ENCODE measurements around the gene HELZ. TPM values are rescaled to one million over a fixed set of nuclear protein-coding genes. Genes with fewer than 3 reads are reported as not detected.

HELZ gene
- polyA plus RNA-seq, 2 of the 4 experiments (the other 2 are of a cell fraction) = 5.6 to 18.3 TPM

DNA sequence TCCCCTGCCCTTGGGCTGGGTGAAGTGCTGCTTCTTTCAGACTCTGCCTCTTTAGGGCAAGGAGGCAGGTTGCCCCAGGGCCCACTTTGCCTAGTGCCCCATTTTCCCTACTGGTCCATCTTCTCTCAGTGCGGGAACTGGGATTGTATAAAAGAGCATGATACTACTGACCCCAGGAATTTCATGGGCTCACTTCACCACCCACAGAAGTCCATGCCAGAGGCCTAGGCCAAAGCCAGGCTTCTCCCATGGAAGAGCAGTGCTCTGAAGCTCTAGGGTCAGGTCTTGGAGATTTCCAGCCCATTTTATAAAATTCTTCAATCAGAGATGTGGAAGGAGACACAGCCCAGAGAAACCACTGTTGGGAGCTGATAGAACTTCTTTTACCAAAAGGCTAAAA is 194.9 kb downstream of the HELZ start:
- H3K4me3 ChIP-seq = no peak overlapping the region
- H3K4me1 ChIP-seq = no peaks in the 10 kb centered on the region
- no peak for FAIRE-seq
- H3K9me3 ChIP-seq = peaks cover 29% of the 10 kb centered on the region
- no peak for ATAC-seq
- 92% methylated on average over 1 of the region's 1 CpG for WGBS (ENCODE audit: missing lambda C conversion rate)
- no peak overlapping the region for H3K4me2 ChIP-seq
- no peak for TF ChIP-seq RARB (CRISPR knock-in tag; IDR thresholded peaks at IDR 0.05)
- TF ChIP-seq BHLHE40 (IDR thresholded peaks at IDR 0.05; ENCODE audit: low read depth, low read length) = no peak
- no peak for TF ChIP-seq NR3C1 (IDR thresholded peaks at IDR 0.05)
- no peak for DNase-seq (ENCODE audit: low read depth in 1 of 2, low spot score in 1 of 2)
- CTCF ChIA-PET = interaction anchor here (0.6 to 1.1 kb wide), 2 partner anchors 21 to 293 kb away, joined by 3 read pairs; no protein-coding TSS in a partner anchor
- no peak overlapping the region for H3K27ac ChIP-seq
- POLR2A ChIA-PET = no interaction called here

DNA sequence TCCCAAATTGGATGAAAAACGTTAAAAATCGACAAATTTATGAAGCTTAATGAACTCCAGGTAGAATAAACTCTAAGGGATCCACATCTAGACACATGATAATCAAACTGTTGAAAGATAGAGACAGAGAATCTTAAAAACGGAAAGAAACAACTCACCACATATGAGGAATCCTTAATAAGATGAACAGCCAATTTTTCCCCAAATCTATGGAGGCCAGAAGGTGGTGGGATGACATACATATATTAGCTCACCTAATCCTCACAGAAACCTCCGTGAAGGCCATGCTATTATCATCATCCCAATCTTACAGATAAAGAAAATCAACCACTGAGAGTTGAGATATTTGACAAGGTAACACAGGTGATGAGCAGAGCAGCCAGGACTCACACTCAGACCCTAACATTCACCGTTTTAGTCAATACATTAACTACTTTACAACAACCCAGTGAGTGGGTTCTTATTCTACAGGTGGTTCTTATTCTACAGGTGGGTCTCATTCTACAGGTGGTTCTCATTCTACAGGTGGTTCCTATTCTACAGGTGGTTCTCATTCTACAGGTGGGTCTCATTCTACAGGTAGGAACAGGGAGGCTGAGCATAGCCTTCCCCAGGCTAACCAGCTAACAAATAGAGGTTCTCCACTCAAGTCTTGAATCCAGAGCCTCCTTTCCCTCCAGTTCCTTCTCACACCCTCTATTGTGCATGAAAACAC is 195.8 kb downstream of the HELZ start:
- FAIRE-seq (peak; percentile 80), DNase-seq (ENCODE audit: low read depth in 1 of 2, low spot score in 1 of 2) (no peak), ATAC-seq (no peak)
- Histone ChIP-seq H3K9me3 (peaks cover 29% of the 10 kb centered on the region), H3K4me2 (no peak overlapping the region), H3K27ac (no peak overlapping the region), H3K4me1 (no peaks in the 10 kb centered on the region), H3K4me3 (no peak overlapping the region)
- 4% methylated on average over 5 of the region's 5 CpGs for WGBS (ENCODE audit: missing lambda C conversion rate)
- TF ChIP-seq CBX8 (IDR thresholded peaks at IDR 0.05) = no peak
- no peak for TF ChIP-seq HEYL (CRISPR knock-in tag; IDR thresholded peaks at IDR 0.05)
- no peak for TF ChIP-seq HOXA7 (CRISPR knock-in tag; IDR thresholded peaks at IDR 0.05)
- no peak for TF ChIP-seq JUN (IDR thresholded peaks at IDR 0.05)
- no peak for TF ChIP-seq POLR2AphosphoS2 (conservative IDR thresholded peaks at IDR 0.05; ENCODE audit: low read length)
- TF ChIP-seq BHLHE40 (IDR thresholded peaks at IDR 0.05; ENCODE audit: low read depth, low read length) = no peak
- TF ChIP-seq, protein P1, sequence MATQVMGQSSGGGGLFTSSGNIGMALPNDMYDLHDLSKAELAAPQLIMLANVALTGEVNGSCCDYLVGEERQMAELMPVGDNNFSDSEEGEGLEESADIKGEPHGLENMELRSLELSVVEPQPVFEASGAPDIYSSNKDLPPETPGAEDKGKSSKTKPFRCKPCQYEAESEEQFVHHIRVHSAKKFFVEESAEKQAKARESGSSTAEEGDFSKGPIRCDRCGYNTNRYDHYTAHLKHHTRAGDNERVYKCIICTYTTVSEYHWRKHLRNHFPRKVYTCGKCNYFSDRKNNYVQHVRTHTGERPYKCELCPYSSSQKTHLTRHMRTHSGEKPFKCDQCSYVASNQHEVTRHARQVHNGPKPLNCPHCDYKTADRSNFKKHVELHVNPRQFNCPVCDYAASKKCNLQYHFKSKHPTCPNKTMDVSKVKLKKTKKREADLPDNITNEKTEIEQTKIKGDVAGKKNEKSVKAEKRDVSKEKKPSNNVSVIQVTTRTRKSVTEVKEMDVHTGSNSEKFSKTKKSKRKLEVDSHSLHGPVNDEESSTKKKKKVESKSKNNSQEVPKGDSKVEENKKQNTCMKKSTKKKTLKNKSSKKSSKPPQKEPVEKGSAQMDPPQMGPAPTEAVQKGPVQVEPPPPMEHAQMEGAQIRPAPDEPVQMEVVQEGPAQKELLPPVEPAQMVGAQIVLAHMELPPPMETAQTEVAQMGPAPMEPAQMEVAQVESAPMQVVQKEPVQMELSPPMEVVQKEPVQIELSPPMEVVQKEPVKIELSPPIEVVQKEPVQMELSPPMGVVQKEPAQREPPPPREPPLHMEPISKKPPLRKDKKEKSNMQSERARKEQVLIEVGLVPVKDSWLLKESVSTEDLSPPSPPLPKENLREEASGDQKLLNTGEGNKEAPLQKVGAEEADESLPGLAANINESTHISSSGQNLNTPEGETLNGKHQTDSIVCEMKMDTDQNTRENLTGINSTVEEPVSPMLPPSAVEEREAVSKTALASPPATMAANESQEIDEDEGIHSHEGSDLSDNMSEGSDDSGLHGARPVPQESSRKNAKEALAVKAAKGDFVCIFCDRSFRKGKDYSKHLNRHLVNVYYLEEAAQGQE (IDR thresholded peaks at IDR 0.05) = no peak
- TF ChIP-seq CHD2 (IDR thresholded peaks at IDR 0.05; ENCODE audit: low read length, partially characterized antibody) = no peak
- TF ChIP-seq, protein P2, sequence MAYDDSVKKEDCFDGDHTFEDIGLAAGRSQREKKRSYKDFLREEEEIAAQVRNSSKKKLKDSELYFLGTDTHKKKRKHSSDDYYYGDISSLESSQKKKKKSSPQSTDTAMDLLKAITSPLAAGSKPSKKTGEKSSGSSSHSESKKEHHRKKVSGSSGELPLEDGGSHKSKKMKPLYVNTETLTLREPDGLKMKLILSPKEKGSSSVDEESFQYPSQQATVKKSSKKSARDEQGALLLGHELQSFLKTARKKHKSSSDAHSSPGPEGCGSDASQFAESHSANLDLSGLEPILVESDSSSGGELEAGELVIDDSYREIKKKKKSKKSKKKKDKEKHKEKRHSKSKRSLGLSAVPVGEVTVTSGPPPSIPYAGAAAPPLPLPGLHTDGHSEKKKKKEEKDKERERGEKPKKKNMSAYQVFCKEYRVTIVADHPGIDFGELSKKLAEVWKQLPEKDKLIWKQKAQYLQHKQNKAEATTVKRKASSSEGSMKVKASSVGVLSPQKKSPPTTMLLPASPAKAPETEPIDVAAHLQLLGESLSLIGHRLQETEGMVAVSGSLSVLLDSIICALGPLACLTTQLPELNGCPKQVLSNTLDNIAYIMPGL (CRISPR knock-in tag; IDR thresholded peaks at IDR 0.05; ENCODE audit: borderline replicate concordance) = no peak
- TF ChIP-seq EHMT2 (IDR thresholded peaks at IDR 0.05; ENCODE audit: low read depth) = no peak
- TF ChIP-seq, protein P3, sequence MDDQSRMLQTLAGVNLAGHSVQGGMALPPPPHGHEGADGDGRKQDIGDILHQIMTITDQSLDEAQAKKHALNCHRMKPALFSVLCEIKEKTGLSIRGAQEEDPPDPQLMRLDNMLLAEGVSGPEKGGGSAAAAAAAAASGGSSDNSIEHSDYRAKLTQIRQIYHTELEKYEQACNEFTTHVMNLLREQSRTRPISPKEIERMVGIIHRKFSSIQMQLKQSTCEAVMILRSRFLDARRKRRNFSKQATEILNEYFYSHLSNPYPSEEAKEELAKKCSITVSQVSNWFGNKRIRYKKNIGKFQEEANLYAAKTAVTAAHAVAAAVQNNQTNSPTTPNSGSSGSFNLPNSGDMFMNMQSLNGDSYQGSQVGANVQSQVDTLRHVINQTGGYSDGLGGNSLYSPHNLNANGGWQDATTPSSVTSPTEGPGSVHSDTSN (IDR thresholded peaks at IDR 0.05) = no peak
- TF ChIP-seq ZSCAN20 (CRISPR knock-in tag; IDR thresholded peaks at IDR 0.05) = no peak
- TF ChIP-seq SREBF2 (IDR thresholded peaks at IDR 0.05) = no peak
- no peak for TF ChIP-seq NR3C1 (IDR thresholded peaks at IDR 0.05)
- TF ChIP-seq, protein P4, sequence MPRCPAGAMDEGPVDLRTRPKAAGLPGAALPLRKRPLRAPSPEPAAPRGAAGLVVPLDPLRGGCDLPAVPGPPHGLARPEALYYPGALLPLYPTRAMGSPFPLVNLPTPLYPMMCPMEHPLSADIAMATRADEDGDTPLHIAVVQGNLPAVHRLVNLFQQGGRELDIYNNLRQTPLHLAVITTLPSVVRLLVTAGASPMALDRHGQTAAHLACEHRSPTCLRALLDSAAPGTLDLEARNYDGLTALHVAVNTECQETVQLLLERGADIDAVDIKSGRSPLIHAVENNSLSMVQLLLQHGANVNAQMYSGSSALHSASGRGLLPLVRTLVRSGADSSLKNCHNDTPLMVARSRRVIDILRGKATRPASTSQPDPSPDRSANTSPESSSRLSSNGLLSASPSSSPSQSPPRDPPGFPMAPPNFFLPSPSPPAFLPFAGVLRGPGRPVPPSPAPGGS (IDR thresholded peaks at IDR 0.05) = no peak
- ChIA-PET POLR2A (no interaction called here), CTCF (no interaction called here)
